Adrenal gland (tissue), 12 donors: ENCODE measurements around the gene TMEM63A. TPM values are rescaled to one million over a fixed set of nuclear protein-coding genes. Genes with fewer than 3 reads are reported as not detected.
A peak's percentile ranks its signal among the peaks of the same experiment; 100 is the strongest.
"Not testable (repeated sequence)": the region's sequence is repeated elsewhere in the genome, so short reads cannot be mapped to it uniquely, and the experiment has no call there.

Source experiments
- DNase-seq, 7 donors: peaks; one replicate each; pipeline ENCODE4 v3.0.0-alpha.2; 2019 to 2020
- H3K27ac ChIP-seq, 5 donors: fragments of 200-600 bp; sonication (generic) in 4 of 5; 1 replicate in 3 of 5; 2 replicates in 2 of 5; pipeline versions ENCODE4 v1.5.1 to v1.8.0; 2016 to 2020; ENCODE audit warnings: mild to moderate bottlenecking in 1 of 5
- H3K27me3 ChIP-seq: fragments of 200-600 bp; 2 replicates; pipeline ENCODE4 v1.8.0; 2021
- H3K36me3 ChIP-seq, 2 donors: fragments of 200-600 bp; replicated peaks in 1 of 2; 1 replicate in 1 of 2; 2 replicates in 1 of 2; pipeline versions ENCODE4 v1.5.1 to v1.8.0; 2018 to 2022
- H3K4me1 ChIP-seq, 2 donors: fragments of 200-600 bp; replicated peaks in 1 of 2; 1 replicate in 1 of 2; 2 replicates in 1 of 2; pipeline versions ENCODE4 v1.5.1 to v1.8.0; 2018 to 2021
- H3K4me3 ChIP-seq, 4 donors: fragments of 200-600 bp; sonication (generic) in 3 of 4; one replicate each; pipeline ENCODE4 v1.5.1; 2016 to 2018
- H3K9me3 ChIP-seq, 3 donors: fragments of 200-600 bp; sonication (generic) in 1 of 3; replicated peaks in 1 of 3; 1 replicate in 2 of 3; 2 replicates in 1 of 3; pipeline versions ENCODE4 v1.5.1 to v1.8.0; 2016 to 2021
- CTCF ChIP-seq, 6 experiments: fragments of 450-650 bp in 4 of 6; fragments of 200-600 bp in 2 of 6; sonication (generic) in 1 of 6; IDR thresholded peaks; 1 replicate in 5 of 6; 2 replicates in 1 of 6; pipeline versions ENCODE4 v1.5.1 to v1.8.0; 2016 to 2021; ENCODE audit warnings: antibody characterized with exemption in 6 of 6, mild to moderate bottlenecking in 2 of 6, moderate library complexity in 1 of 6
- POLR2A ChIP-seq, 2 donors: fragments of 450-650 bp; IDR thresholded peaks; one replicate each; pipeline ENCODE4 v1.6.1; 2017; ENCODE audit warnings: antibody characterized with exemption in 2 of 2, mild to moderate bottlenecking in 2 of 2, moderate library complexity in 1 of 2
- WGBS, 4 donors: extraction: QIAGEN DNeasy Blood & Tissue Kit in 2 of 4; methylation state at CpG; one replicate each; pipeline versions ENCODE4 v1.1.5 to v1.1.7; 2013 to 2017; 5-methylcytosine and 5-hydroxymethylcytosine counted together
- intact Hi-C, 2 donors: fragments of 100-400 bp; cut with DNase I; formaldehyde crosslinking; loops; one replicate each; pipeline versions ENCODE4 v1.14.1 to v1.15.0; 2022 to 2023
- microRNA-seq, 3 donors: library from miRNA; unstranded; fragments of <30 nt; microRNA quantifications; one replicate each; pipeline ENCODE4, GENCODE V29; 2017 to 2020
- polyA plus RNA-seq, 3 donors: library from polyadenylated mRNA; stranded (reverse); fragments of 200-250 nt in 2 of 3; fragments of 350-450 nt in 1 of 3; fragmentation: Illumina TruSeq in 1 of 3; extraction: RNeasy Lipid Tissue Mini Kit (QIAGEN cat#74804) in 1 of 3; gene quantifications; one replicate each; pipeline ENCODE4 v1.2.3, GENCODE V29; 2013 to 2014
- total RNA-seq, 9 donors: library from RNA; depleted of rRNA in 4 of 9; stranded (reverse); fragments of >200 nt in 4 of 9; fragments of 120-200 nt in 1 of 9; fragmentation: NEBNext Ultra II Directional in 1 of 9; extraction: Animal tissue kit (Norgen Biotek cat#: 25700) in 1 of 9; gene quantifications; one replicate each; pipeline versions ENCODE4 v1.1.0 to v1.2.4, GENCODE V29; 2013 to 2023
- donor health status: healthy with polysubstance abuse.
- donor health status: Bipolar disorder and iron deficiency.
- donor health status: DM: yes; HTN: yes; CAD: no.
- donor health status: DM: no; HTN: no; CAD: no.
- donor health status: DM: no; HTN: no; CAD: no.
- donor health status: DM: yes; HTN: yes; CAD: no.

The TMEM63A gene
- total and polyA plus RNA-seq, 12 donors, result 13.9 to 96.9 (median 52.3) TPM

- TF ChIP-seq CTCF (IDR thresholded peaks at IDR 0.05) (no peak), POLR2A (IDR thresholded peaks at IDR 0.05) (no peak)
- H3K27ac ChIP-seq, result peak overlapping the region in 2 of 5 donors; percentile 24 to 32
- H3K4me3 ChIP-seq, result no peak overlapping the region
- 93 to 100% (median 100%) methylated on average over 1 of the region's 1 CpG for WGBS, 4 donors
- intact Hi-C loops, result loop anchor here in 1 of 2 donors (2.0 kb wide), 1 partner anchor 71 kb away; no protein-coding TSS in a partner anchor
- no peaks in the 10 kb centered on the region for H3K27me3 ChIP-seq
- H3K36me3 ChIP-seq, result no peaks in the 10 kb centered on the region
- no peaks in the 10 kb centered on the region for H3K9me3 ChIP-seq
- H3K4me1 ChIP-seq, result peaks cover 6 to 13% of the 10 kb centered on the region in 2 donors
- DNase-seq, result no peak
These were observed 75.9 kb downstream of the TMEM63A start for GRCh38 chr1:225806249-225806648.

GRCh38 chr1:225801146-225801545 lies 81.0 kb downstream of the TMEM63A start:
- intact Hi-C loops, H3K36me3 ChIP-seq, H3K27me3 ChIP-seq, H3K9me3 ChIP-seq, H3K4me3 ChIP-seq, H3K4me1 ChIP-seq, H3K27ac ChIP-seq, DNase-seq: not testable (repeated sequence)
- 95 to 99% (median 96%) methylated on average over 5 to 7 of the region's 7 CpGs for WGBS, 4 donors

GRCh38 chr1:225796097-225796496 lies 86.1 kb downstream of the TMEM63A start:
- 95 to 99% (median 97%) methylated on average over 15 to 18 of the region's 18 CpGs for WGBS, 4 donors
- intact Hi-C loops, H3K4me3 ChIP-seq, DNase-seq, H3K36me3 ChIP-seq, H3K4me1 ChIP-seq, H3K27ac ChIP-seq, H3K27me3 ChIP-seq, H3K9me3 ChIP-seq: not testable (repeated sequence)

Small RNAs within 50 kb of the gene (microRNA-seq; reads per million reads assigned to microRNA genes)
- 0 to 0.89 (median 0.57) reads per million in 3 donors for gene MIR6741

Other genes with a start within 250 kb of the TMEM63A start
- gene ENAH, start 229.3 kb downstream of the TMEM63A start, total RNA-seq, result 100 to 1,000 TPM in 4 of 9 donors, 10 to 100 TPM in 5; 36.7 to 130 (median 81.1) TPM
- 100 to 1,000 TPM in 1 of 3 donors, 10 to 100 TPM in 2; 10.0 to 142 (median 51.8) TPM for gene ENAH, start 229.3 kb downstream of the TMEM63A start, polyA plus RNA-seq
- 100 to 1,000 TPM; 197 to 429 (median 294) TPM for gene SRP9, start 104.6 kb downstream of the TMEM63A start, total RNA-seq
- 100 to 1,000 TPM; 144 to 521 (median 178) TPM for gene SRP9, start 104.6 kb downstream of the TMEM63A start, polyA plus RNA-seq
- gene EPHX1, start 72.3 kb downstream of the TMEM63A start, total RNA-seq, result 1,000 to 10,000 TPM in 8 of 9 donors, 100 to 1,000 TPM in 1; 251 to 3,548 (median 1,695) TPM
- gene EPHX1, start 72.3 kb downstream of the TMEM63A start, polyA plus RNA-seq, result 1,000 to 10,000 TPM in 1 of 3 donors, 100 to 1,000 TPM in 2; 337 to 1,831 (median 896) TPM
- gene LEFTY1, start 6.8 kb upstream of the TMEM63A start, total RNA-seq, result 1 to 10 TPM in 2 of 9 donors, under 1 TPM in 3, not detected in 4; 0.47 to 1.5 (median 0.67) TPM
- under 1 TPM in 2 of 3 donors, not detected in 1; 0.15 to 0.27 TPM for gene LEFTY1, start 6.8 kb upstream of the TMEM63A start, polyA plus RNA-seq
- gene PYCR2, start 41.9 kb upstream of the TMEM63A start, total RNA-seq, result 100 to 1,000 TPM in 2 of 9 donors, 10 to 100 TPM in 7; 76.0 to 135 (median 83.0) TPM
- gene PYCR2, start 41.9 kb upstream of the TMEM63A start, polyA plus RNA-seq, result 100 to 1,000 TPM in 1 of 3 donors, 10 to 100 TPM in 2; 82.5 to 122 (median 85.3) TPM
- 1 to 10 TPM in 3 of 9 donors, under 1 TPM in 5, not detected in 1; 0.38 to 3.4 (median 0.87) TPM for gene LEFTY2, start 58.8 kb upstream of the TMEM63A start, total RNA-seq
- gene LEFTY2, start 58.8 kb upstream of the TMEM63A start, polyA plus RNA-seq, result under 1 TPM; 0.16 to 0.57 (median 0.54) TPM
- gene SDE2, start 117.0 kb upstream of the TMEM63A start, total RNA-seq, result 10 to 100 TPM; 11.4 to 32.9 (median 18.7) TPM
- 10 to 100 TPM in 1 of 3 donors, 1 to 10 TPM in 2; 4.3 to 20.7 (median 4.9) TPM for gene SDE2, start 117.0 kb upstream of the TMEM63A start, polyA plus RNA-seq
- 100 to 1,000 TPM; 216 to 543 (median 373) TPM for gene H3-3A, start 180.3 kb upstream of the TMEM63A start, total RNA-seq
- 100 to 1,000 TPM; 407 to 772 (median 547) TPM for gene H3-3A, start 180.3 kb upstream of the TMEM63A start, polyA plus RNA-seq